GM21717 (cell line): ENCODE data around the gene C15orf40.
A peak's percentile ranks its signal among the peaks of the same experiment; 100 is the strongest.

Experiments
- ATAC-seq: cut with Tn5 transposase; IDR thresholded peaks from one replicate; pipeline ENCODE4 v1.9.1; 2021; ENCODE audit warnings: mild to moderate bottlenecking, moderate library complexity; ENCODE audit not compliant: unreplicated experiment

C15orf40 gene

GRCh38 chr15:82995076-82995475, 16.4 kb downstream of the C15orf40 start:
- no peak for ATAC-seq

- no peak for ATAC-seq
Measured at GRCh38 chr15:82993144-82993543, 18.3 kb downstream of the C15orf40 start.

DNA sequence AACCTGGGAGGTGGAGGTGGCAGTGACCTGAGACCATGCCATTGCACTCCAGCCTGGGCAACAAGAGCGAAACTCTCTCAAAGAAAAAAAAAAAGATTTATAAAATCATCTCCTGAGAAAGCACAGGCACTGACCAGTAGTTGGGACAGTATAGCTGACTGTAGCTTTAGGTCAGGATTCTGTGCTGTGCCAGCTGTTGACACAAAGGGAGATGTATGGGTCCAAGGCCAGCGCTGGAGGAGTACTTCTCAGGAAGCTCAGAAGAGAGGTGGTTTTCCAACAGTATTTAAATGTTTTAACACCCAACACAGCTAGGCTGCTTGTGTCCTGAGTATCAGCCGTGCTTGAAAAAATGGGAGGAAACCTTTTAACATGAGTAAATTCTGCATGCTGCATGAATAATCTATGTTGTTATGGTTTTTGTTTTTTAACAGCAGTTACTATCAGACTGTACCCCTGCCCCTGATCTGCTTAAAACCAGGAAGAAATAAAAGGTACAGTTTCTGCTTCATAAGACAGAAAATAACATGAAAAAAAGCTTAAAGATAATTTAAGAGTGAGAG, 18.9 kb downstream of the C15orf40 start:
- ATAC-seq = no peak

GRCh38 chr15:82986442-82986780, 25.0 kb downstream of the C15orf40 start:
- ATAC-seq = peak; percentile 28

GRCh38 chr15:82985688-82986441, 25.6 kb downstream of the C15orf40 start, which contains the start of gene RAMAC:
Gene RAMAC, plus strand, starts transcription at chr15:82986210. Its CDS starts 2,809 bp downstream, at chr15:82989019.
- peak; percentile 96 for ATAC-seq

GRCh38 chr15:82980981-82981380, 30.5 kb downstream of the C15orf40 start:
- no peak for ATAC-seq

DNA sequence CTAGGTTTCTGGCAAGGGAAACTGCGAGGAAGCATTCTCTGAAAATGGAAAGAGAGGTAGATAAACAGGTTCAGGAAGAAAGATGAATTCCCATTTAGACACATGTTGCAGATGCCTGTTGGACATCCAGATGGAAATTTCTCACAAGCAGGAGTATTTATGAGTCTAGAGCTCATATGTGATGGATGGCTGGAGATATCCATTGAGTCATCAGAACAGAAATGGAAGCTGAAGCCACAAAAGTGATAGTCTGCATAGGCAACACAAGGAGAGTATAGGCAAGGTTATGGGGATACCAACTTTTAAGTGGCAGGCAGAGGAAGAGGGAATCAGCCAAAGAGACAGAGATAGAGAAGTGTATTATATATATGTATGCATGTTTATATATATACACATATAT, 31.7 kb downstream of the C15orf40 start:
- ATAC-seq = no peak

- no peak for ATAC-seq
Measured at GRCh38 chr15:82978438-82978837, 33.0 kb downstream of the C15orf40 start.

DNA sequence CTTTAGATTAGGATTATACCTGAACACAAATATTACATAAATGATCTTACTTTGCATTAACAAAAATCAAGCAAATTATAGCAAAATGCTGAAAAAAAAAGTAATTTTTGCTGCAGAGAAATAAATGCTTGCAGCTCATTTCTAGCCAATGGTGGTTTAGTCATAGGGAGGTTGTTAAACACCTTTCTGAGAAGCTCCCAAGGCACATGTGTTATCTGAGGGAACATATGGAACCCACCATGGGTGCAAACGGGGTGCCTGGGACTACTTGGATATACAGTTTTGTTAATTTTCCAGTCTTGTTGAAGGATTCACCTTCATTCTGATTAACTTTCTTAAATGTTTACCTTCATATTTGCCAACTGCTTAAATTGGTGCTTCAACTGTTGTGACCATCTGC, 34.4 kb downstream of the C15orf40 start:
- no peak for ATAC-seq

DNA sequence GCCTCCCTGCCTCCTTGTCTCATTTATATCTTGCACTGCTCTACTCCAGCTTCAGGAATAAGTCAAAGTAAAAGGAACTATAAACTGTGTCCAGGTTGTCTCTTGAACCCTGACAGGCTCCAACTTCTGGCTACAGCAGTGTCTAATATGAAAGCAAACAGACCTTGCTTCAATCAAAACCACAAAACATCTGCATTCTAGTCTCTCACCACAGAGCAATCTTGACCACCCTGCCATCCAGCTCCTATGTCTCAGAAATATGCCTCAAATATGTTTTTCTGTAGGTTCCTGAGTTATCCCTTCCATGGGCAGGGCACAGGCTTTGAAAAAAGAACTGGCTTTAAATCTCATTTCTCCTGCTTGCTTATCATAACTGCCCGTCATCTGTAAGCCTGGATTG, 38.4 kb downstream of the C15orf40 start:
- ATAC-seq = no peak

- no peak for ATAC-seq
Measured at GRCh38 chr15:82971218-82971984, 40.0 kb downstream of the C15orf40 start.

DNA sequence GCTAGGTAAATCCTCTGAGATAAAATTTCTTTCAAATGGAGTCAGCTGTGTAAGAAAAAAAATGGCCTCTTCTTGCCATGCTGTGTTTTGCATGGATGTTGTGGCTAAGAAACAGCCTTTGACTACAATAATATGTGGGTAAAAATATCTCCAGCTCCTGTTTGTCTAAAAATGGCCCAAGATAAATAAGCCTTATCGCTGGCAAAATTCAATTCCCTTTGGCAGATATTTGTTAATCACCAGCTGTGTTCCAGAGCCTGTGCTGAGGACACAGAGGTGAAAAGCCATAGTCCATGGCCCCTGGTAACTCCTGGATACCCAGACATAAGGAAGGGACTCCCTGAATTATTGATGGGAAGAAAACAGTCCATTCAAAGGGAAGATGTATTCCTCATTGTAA, 40.7 kb downstream of the C15orf40 start:
- no peak for ATAC-seq

GRCh38 chr15:82970078-82970686, 41.3 kb downstream of the C15orf40 start:
- ATAC-seq = no peak

GRCh38 chr15:82969353-82969752, 42.1 kb downstream of the C15orf40 start:
- no peak for ATAC-seq

GRCh38 chr15:82968066-82968465, 43.4 kb downstream of the C15orf40 start:
- ATAC-seq = no peak

DNA sequence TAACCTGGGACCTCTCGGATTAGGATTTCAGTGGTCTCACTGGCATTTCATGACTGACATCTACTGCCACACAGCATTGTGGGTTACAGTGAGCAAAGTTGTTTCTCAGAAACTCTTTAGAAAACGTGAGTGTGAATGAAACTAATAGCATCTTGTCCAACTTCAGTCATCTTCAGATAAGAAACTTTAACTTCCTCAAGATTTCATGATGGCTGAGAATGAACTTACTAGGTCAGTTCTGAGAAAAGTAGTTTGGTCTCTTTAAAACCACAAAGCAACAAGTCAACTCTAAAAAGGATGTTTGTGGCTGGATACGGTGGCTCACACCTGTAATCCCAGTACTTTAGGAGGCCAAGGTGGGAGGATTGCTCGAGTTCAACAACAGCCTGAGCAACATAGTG, 44.8 kb downstream of the C15orf40 start:
- ATAC-seq = peak; percentile 83

DNA sequence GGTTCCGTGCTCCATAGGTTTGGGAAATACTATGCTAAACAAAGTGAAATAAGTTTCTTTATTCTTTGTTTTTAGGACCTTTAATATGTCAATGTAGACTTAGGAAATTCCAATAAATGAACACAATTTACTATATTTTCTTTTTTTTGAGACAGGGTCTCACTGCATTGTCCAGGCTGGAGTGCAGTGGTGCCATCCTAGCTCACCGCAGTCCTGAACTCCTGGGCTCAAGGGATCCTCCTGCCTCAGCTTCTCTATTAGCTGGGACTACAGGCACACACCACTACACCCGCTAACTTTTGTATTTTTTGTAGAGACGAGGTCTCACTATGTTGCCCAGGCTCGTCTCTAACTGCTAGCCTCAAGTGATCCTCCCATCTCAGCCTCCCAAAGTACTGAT, 46.5 kb downstream of the C15orf40 start:
- no peak for ATAC-seq

GRCh38 chr15:82963471-82964341, 47.7 kb downstream of the C15orf40 start:
- no peak for ATAC-seq

GRCh38 chr15:82960766-82961165, 50.7 kb downstream of the C15orf40 start:
- no peak for ATAC-seq

DNA sequence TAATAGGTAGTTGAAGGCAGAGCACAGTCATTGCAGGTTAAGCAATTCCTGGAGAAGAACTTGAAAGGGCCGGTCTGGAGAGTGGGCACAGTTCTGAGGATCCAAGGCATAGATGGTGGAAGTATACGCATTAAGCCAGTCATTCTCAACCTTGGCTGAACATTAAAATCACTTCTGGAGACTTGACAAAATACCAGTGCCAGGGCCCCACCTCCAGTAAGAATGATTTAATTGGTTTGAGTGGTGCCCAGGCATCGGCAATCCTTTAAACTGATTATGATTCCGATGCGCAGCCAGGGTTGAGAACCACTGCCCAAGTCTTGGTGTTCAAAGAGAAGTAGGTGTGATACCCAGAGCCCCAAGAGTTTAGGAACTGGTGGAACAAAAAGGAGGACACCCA, 52.0 kb downstream of the C15orf40 start:
- ATAC-seq = no peak

- ATAC-seq = no peak
Measured at GRCh38 chr15:82958638-82959037, 52.8 kb downstream of the C15orf40 start.
